Sigmoid colon (tissue), 4 donors: Measurements from ENCODE around the gene RAD21L1.

Experiments
- EP300 ChIP-seq, 4 donors: sonication (generic); formaldehyde crosslinking; IDR thresholded peaks; one replicate each; pipeline ENCODE4 v1.6.1; 2017; ENCODE audit warnings: antibody characterized with exemption in 4 of 4
- POLR2A ChIP-seq, 2 donors: fragments of 450-650 bp; IDR thresholded peaks; one replicate each; pipeline ENCODE4 v1.6.1; 2016; ENCODE audit warnings: antibody characterized with exemption in 2 of 2, mild to moderate bottlenecking in 2 of 2, moderate library complexity in 2 of 2
- TF ChIP-seq, protein P1 (sequence below), 4 experiments: fragments of 450-650 bp in 3 of 4; fragments of 200-600 bp in 1 of 4; IDR thresholded peaks; one replicate each; pipeline ENCODE4 v1.5.1; 2016 to 2019; ENCODE audit warnings: antibody characterized with exemption in 4 of 4, mild to moderate bottlenecking in 3 of 4, moderate library complexity in 2 of 4

DNA sequence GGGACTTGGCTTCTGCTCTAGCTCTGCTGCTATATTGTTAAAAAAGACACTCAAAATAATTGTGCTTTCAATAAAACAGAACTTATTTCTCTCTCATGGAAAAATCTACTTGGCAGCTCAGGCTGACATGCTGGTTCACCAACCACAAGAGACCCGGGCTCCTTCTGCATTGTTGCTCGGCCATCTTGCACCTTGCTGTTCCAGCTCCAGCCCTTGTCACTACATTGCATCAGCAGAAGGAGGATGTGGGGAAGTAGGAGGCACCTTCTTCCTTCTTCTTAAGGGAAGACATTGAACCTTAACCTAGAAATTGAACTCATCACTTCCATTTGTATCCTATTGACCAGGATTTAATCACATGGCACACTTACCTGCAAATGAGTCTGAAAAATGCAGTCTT, 29.2 kb upstream of the RAD21L1 start:
- TF ChIP-seq, protein P1, sequence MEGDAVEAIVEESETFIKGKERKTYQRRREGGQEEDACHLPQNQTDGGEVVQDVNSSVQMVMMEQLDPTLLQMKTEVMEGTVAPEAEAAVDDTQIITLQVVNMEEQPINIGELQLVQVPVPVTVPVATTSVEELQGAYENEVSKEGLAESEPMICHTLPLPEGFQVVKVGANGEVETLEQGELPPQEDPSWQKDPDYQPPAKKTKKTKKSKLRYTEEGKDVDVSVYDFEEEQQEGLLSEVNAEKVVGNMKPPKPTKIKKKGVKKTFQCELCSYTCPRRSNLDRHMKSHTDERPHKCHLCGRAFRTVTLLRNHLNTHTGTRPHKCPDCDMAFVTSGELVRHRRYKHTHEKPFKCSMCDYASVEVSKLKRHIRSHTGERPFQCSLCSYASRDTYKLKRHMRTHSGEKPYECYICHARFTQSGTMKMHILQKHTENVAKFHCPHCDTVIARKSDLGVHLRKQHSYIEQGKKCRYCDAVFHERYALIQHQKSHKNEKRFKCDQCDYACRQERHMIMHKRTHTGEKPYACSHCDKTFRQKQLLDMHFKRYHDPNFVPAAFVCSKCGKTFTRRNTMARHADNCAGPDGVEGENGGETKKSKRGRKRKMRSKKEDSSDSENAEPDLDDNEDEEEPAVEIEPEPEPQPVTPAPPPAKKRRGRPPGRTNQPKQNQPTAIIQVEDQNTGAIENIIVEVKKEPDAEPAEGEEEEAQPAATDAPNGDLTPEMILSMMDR (IDR thresholded peaks at IDR 0.05): no peak
- TF ChIP-seq POLR2A (IDR thresholded peaks at IDR 0.05) (no peak), EP300 (IDR thresholded peaks at IDR 0.05) (no peak)
